DND-41 (cell line): Measurements from ENCODE around the gene HSPA1A.

ENCODE experiments used
- ATAC-seq: fragments of 200-7000 bp; cut with Tn5 transposase; 3 replicates; pipeline ENCODE4 v1.9.1; 2021; ENCODE audit warnings: low read depth; ENCODE audit not compliant: insufficient read depth
- DNase-seq: peaks from one replicate; pipeline ENCODE4 v3.0.0-alpha.2; 2020
- H2AFZ ChIP-seq: 2 replicates; pipeline ENCODE4 v1.6.0; 2012; ENCODE audit warnings: low read depth, low read length
- H3K27ac ChIP-seq: 2 replicates; pipeline ENCODE4 v1.5.1; 2012; ENCODE audit warnings: low read length, inconsistent platforms
- H3K27me3 ChIP-seq: fragments of 200-600 bp; sonication (generic); 2 replicates; pipeline ENCODE4 v1.6.0; 2012; ENCODE audit warnings: low read length, mild to moderate bottlenecking, inconsistent platforms; ENCODE audit not compliant: insufficient read depth, poor library complexity
- H3K36me3 ChIP-seq: 2 replicates; pipeline ENCODE4 v1.5.1; 2012; ENCODE audit warnings: low read length, inconsistent platforms; ENCODE audit not compliant: insufficient read depth
- H3K4me1 ChIP-seq: 2 replicates; pipeline ENCODE4 v1.5.1; 2012; ENCODE audit warnings: mild to moderate bottlenecking, low read length; ENCODE audit not compliant: insufficient read depth
- H3K4me2 ChIP-seq: 2 replicates; pipeline ENCODE4 v1.6.0; 2012; ENCODE audit warnings: mild to moderate bottlenecking, moderate library complexity, low read length, inconsistent platforms; ENCODE audit not compliant: insufficient read depth
- H3K4me3 ChIP-seq, 2 experiments: fragments of 200-600 bp in 1 of 2; shearing (Covaris generic) in 1 of 2; 2 replicates each; pipeline ENCODE4 v1.5.1; 2012 to 2016; ENCODE audit warnings: inconsistent platforms in 2 of 2, low read length in 2 of 2, mild to moderate bottlenecking in 2 of 2, low read depth in 1 of 2, moderate library complexity in 1 of 2
- H3K79me2 ChIP-seq: 2 replicates; pipeline ENCODE4 v1.6.0; 2012; ENCODE audit warnings: low read length, inconsistent platforms; ENCODE audit not compliant: insufficient read depth
- H3K9ac ChIP-seq: 2 replicates; pipeline ENCODE4 v1.6.0; 2012; ENCODE audit warnings: low read depth, mild to moderate bottlenecking, inconsistent platforms, low read length, moderate library complexity
- H3K9me3 ChIP-seq: 2 replicates; pipeline ENCODE4 v1.5.1; 2012; ENCODE audit warnings: low read length, moderate library complexity, mild to moderate bottlenecking, inconsistent platforms; ENCODE audit not compliant: insufficient read depth, severe bottlenecking
- H4K20me1 ChIP-seq: 2 replicates; pipeline ENCODE4 v1.6.0; 2012; ENCODE audit warnings: low read length; ENCODE audit not compliant: insufficient read depth
- CTCF ChIP-seq: IDR thresholded peaks from 2 replicates; pipeline ENCODE4 v1.5.1; 2012; ENCODE audit warnings: borderline replicate concordance, low read length, moderate library complexity, mild to moderate bottlenecking; ENCODE audit not compliant: poor library complexity, severe bottlenecking; ENCODE audit errors: extremely low read depth
- EZH2 ChIP-seq: IDR thresholded peaks from 3 replicates; pipeline ENCODE4 v1.6.1; 2012; ENCODE audit warnings: borderline replicate concordance, low read depth, mild to moderate bottlenecking, moderate library complexity, low read length, inconsistent platforms; ENCODE audit not compliant: severe bottlenecking

The HSPA1A gene

GRCh38 chr6:31815025-31815838 lies at the start of gene HSPA1A, which contains the start of gene HSPA1L:
HSPA1A (plus strand) TSS chr6:31815543; CDS start chr6:31815757, 214 bp downstream.
HSPA1L (minus strand) TSS chr6:31815283; CDS start chr6:31811972, 3,311 bp downstream.
- no peaks in the 10 kb centered on the region for H3K27me3 ChIP-seq
- ATAC-seq, result no peak
- no peaks in the 10 kb centered on the region for H3K9me3 ChIP-seq
- H4K20me1 ChIP-seq, result no peaks in the 10 kb centered on the region
- DNase-seq, result no peak
- H2AFZ ChIP-seq, result no peak within 1 kb of the TSS; the same call in 1 of the 2 replicates
- H3K9ac ChIP-seq, result no peak within 1 kb of the TSS
- no peaks in the 10 kb centered on the region for H3K79me2 ChIP-seq
- no peak within 1 kb of the TSS for H3K4me2 ChIP-seq
- no peak for TF ChIP-seq CTCF
- TF ChIP-seq EZH2, result no peak
- H3K27ac ChIP-seq, result no peak within 1 kb of the TSS
- H3K36me3 ChIP-seq, result no peaks in the 10 kb centered on the region
- H3K4me1 ChIP-seq, result no peaks in the 10 kb centered on the region
- no peak within 1 kb of the TSS for H3K4me3 ChIP-seq

- Histone ChIP-seq H3K4me1 (no peaks in the 10 kb centered on the region), H4K20me1 (peaks cover 4% of the 10 kb centered on the region; the same call in 1 of the 2 replicates), H3K36me3 (peaks cover 38% of the 10 kb centered on the region), H3K9ac (no peak overlapping the region), H3K4me2 (no peak overlapping the region), H2AFZ (no peak overlapping the region), H3K27me3 (no peaks in the 10 kb centered on the region), H3K4me3 (no peak overlapping the region), H3K9me3 (no peaks in the 10 kb centered on the region), H3K27ac (no peak overlapping the region), H3K79me2 (no peaks in the 10 kb centered on the region)
- TF ChIP-seq CTCF (no peak), EZH2 (no peak)
- DNase-seq (no peak), ATAC-seq (0 out of 3 replicates have a peak, but pooled peaks have one; percentile 8)
Observed at GRCh38 chr6:31765559-31765909, 49.8 kb upstream of the HSPA1A start.

- no peaks in the 10 kb centered on the region for H3K27me3 ChIP-seq
- DNase-seq, result no peak
- no peaks in the 10 kb centered on the region for H3K4me1 ChIP-seq
- TF ChIP-seq EZH2 (no peak), CTCF (no peak)
- H3K79me2 ChIP-seq, result no peaks in the 10 kb centered on the region
- H3K27ac ChIP-seq, result no peak overlapping the region
- H3K36me3 ChIP-seq, result peaks cover 32% of the 10 kb centered on the region
- H3K9ac ChIP-seq, result no peak overlapping the region
- H4K20me1 ChIP-seq, result peaks cover 4% of the 10 kb centered on the region; the same call in 1 of the 2 replicates
- no peaks in the 10 kb centered on the region for H3K9me3 ChIP-seq
- ATAC-seq, result no peak
- no peak overlapping the region for H3K4me3 ChIP-seq
- no peak overlapping the region for H2AFZ ChIP-seq
- no peak overlapping the region for H3K4me2 ChIP-seq
Observed at GRCh38 chr6:31765910-31766794, 49.2 kb upstream of the HSPA1A start.
